ENCODE results near the gene NPIPB2. TPM values are rescaled to one million over a fixed set of nuclear protein-coding genes. Genes with fewer than 3 reads are reported as not detected.
A peak's percentile ranks its signal among the peaks of the same experiment; 100 is the strongest.

Gene NPIPB2
- total RNA-seq, 2 experiments from 2014 or later, result 4.9 to 11.0 TPM

DNA sequence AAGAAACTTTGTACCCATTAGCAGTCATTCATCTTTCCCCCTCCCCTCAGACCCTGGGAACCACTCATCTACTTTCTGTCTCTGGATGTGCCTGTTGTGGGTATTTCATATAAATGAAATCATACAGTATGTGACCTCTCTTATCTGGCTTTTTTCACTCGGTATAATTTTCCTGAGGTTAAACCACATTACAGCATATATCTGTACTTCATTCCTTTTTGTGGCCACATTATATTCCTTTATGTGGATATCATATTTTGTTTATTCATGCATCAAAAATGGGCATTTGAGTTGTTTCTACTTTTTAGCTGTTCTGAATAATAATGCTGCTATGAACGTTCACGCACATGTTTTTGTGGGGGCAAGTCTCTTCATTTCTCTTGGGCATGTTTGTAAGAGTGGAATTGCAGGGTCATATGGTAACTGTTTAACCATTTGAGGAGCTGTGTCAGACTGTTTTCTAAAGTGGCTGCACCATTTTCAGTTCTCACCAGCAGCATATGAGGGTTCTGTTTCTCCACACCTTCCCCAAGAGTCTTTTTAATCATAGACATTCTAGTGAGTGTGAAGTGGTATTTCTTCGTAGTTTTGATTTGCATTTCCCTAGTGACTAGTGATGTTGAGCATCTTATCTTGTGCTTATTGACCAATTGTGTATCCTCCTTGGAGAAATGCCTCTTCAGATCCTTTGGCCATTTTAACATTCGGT, 38.4 kb upstream of the NPIPB2 start:
- TF ChIP-seq, protein P1, sequence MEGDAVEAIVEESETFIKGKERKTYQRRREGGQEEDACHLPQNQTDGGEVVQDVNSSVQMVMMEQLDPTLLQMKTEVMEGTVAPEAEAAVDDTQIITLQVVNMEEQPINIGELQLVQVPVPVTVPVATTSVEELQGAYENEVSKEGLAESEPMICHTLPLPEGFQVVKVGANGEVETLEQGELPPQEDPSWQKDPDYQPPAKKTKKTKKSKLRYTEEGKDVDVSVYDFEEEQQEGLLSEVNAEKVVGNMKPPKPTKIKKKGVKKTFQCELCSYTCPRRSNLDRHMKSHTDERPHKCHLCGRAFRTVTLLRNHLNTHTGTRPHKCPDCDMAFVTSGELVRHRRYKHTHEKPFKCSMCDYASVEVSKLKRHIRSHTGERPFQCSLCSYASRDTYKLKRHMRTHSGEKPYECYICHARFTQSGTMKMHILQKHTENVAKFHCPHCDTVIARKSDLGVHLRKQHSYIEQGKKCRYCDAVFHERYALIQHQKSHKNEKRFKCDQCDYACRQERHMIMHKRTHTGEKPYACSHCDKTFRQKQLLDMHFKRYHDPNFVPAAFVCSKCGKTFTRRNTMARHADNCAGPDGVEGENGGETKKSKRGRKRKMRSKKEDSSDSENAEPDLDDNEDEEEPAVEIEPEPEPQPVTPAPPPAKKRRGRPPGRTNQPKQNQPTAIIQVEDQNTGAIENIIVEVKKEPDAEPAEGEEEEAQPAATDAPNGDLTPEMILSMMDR (IDR thresholded peaks at IDR 0.05), result no peak
- DNase-seq (no peak), ATAC-seq (no peak)
- H3K27ac Mint-ChIP-seq, result no peak overlapping the region
- no peaks in the 10 kb centered on the region for H3K27me3 Mint-ChIP-seq
- ChIA-PET CTCF (no interaction called here), POLR2A (no interaction called here)
- H3K9me3 Mint-ChIP-seq, result no peaks in the 10 kb centered on the region
- intact Hi-C loops (cut with micrococcal nuclease), result no loop called here
- H3K36me3 Mint-ChIP-seq (ENCODE audit: low read depth), result no peaks in the 10 kb centered on the region
- H3K4me1 Mint-ChIP-seq (ENCODE audit: low read depth), result peaks cover 37% of the 10 kb centered on the region
- no peak overlapping the region for H3K4me3 Mint-ChIP-seq

DNA sequence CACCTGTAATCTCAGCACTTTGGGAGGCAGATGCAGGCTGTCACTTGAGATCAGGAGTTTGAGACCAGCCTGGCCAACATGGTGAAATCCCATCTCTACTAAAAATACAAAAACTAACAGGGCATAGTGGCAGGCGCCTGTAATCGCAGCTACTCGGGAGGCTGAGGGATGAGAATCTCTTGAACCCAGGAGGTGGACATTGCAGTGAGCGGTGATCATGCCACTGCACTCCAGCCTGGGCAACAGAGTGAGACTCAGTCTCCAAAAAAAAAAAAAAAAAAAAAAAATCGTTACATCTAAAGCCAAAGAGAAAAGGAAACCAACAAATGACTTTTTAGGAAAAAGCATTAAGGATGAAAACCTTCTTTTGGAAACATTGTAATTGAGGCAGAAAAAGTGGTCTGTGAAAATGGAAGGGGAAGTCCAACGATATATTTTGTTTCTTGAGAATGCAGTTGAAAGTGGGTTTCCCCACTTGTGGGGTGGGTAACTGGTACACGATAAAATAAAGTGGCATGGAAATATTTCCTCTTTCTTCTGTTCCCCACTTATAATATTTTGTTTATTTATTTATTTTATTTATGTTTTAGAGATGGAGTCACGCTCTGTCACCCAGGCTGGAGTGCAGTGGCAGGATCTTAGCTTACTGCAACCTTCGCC, 37.3 kb upstream of the NPIPB2 start:
- Mint-ChIP-seq H3K4me3 (no peak overlapping the region), H3K27ac (no peak overlapping the region), H3K27me3 (no peaks in the 10 kb centered on the region), H3K9me3 (no peaks in the 10 kb centered on the region), H3K36me3 (ENCODE audit: low read depth) (no peaks in the 10 kb centered on the region), H3K4me1 (ENCODE audit: low read depth) (peaks cover 37% of the 10 kb centered on the region)
- CTCF ChIA-PET, result interaction anchor here (0.8 to 1.5 kb wide), 2 partner anchors 13 to 89 kb away, joined by 3 to 5 read pairs; no protein-coding TSS in a partner anchor
- ATAC-seq (no peak), DNase-seq (no peak)
- TF ChIP-seq, protein P1 (IDR thresholded peaks at IDR 0.05), result no peak
- POLR2A ChIA-PET, result no interaction called here
- intact Hi-C loops (cut with micrococcal nuclease), result no loop called here

DNA sequence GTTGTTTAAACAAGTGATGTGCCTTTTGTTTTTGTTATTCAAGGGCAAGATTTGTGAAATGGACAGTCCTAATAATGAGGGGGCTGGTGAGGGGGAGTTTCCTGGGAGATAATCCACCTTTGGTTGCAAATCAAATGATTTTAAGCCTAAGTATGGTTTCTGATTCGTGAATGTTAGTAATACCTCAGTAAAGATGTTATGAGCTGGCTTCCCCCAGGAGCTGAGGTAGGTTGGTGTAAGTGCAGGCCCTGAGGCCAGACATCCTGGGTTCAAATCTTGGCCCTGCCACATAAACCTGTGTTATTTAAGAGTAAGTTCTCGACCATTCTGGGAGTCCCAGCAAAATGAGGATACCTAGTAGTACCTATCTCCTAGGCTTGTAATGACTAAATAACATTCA, 36.2 kb upstream of the NPIPB2 start:
- H3K9me3 Mint-ChIP-seq, result no peaks in the 10 kb centered on the region
- H3K27me3 Mint-ChIP-seq, result no peaks in the 10 kb centered on the region
- no peaks in the 10 kb centered on the region for H3K36me3 Mint-ChIP-seq (ENCODE audit: low read depth)
- peaks cover 37% of the 10 kb centered on the region for H3K4me1 Mint-ChIP-seq (ENCODE audit: low read depth)
- TF ChIP-seq, protein P1 (IDR thresholded peaks at IDR 0.05), result no peak
- DNase-seq, result no peak
- ATAC-seq, result no peak
- CTCF ChIA-PET, result interaction anchor here (0.8 to 1.9 kb wide), 3 partner anchors 10 to 90 kb away, joined by 3 to 5 read pairs (median 4); no protein-coding TSS in a partner anchor
- H3K27ac Mint-ChIP-seq, result no peak overlapping the region
- H3K4me3 Mint-ChIP-seq, result peak overlapping the region; percentile 95
- POLR2A ChIA-PET, result no interaction called here
- intact Hi-C loops (cut with micrococcal nuclease), result no loop called here

DNA sequence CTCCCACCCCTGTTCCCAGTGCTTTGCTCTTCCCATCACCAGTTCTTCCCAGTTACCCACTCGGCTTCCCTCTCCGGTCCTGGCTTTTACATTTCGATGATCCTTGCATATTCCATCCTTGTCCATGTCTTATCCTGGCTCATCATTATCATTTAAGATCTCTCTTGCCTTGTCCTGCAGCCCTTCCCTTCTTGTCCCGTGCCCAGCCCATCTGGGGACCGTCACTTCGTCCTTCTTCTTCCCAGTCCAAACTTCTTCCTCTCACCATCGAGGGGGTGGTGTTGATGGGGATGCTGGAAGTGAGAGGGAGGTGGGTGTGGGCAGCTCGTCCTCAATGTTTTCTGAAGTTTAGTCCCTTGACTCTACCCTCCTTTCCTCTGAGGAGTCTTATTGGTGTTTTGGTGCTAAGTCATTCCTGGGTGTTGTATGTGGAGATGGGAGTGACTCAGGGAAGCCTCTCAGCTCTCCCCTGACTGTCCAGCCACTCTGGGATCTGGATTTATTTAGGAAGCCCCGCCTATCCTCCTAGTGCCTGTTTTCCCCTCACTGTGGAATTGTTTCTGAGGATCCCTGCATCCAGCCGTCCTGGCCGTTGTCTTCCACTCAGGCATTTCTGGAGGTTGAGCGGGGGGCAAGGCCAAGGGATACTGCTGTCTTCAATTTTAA, 35.7 kb upstream of the NPIPB2 start:
- H3K4me1 Mint-ChIP-seq (ENCODE audit: low read depth), result peaks cover 37% of the 10 kb centered on the region
- ChIA-PET CTCF (interaction anchor here (0.8 to 1.9 kb wide), 6 partner anchors 9 to 117 kb away, joined by 3 to 8 read pairs (median 4); no protein-coding TSS in a partner anchor), POLR2A (interaction anchor here (1.0 to 1.6 kb wide), 7 partner anchors 10 to 234 kb away, joined by 3 to 7 read pairs (median 5); partner anchors contain the start of genes GSPT1, RSL1D1, TNFRSF17 and TXNDC11)
- H3K27me3 Mint-ChIP-seq, result no peaks in the 10 kb centered on the region
- intact Hi-C loops (cut with micrococcal nuclease), result no loop called here
- H3K4me3 Mint-ChIP-seq, result peak overlapping the region; percentile 95
- peak overlapping the region; percentile 69 for H3K27ac Mint-ChIP-seq
- no peaks in the 10 kb centered on the region for H3K36me3 Mint-ChIP-seq (ENCODE audit: low read depth)
- TF ChIP-seq, protein P1 (IDR thresholded peaks at IDR 0.05), result no peak
- DNase-seq (no peak), ATAC-seq (no peak)
- H3K9me3 Mint-ChIP-seq, result no peaks in the 10 kb centered on the region

All from activated CD8-positive, alpha-beta T cell treated with anti-CD3 and anti-CD28 coated beads for 36 hours (primary cell).